OCI-LY3 (cell line): ENCODE data around the gene PTCD1.

ENCODE experiments used
- CTCF ChIP-seq: fragments of 200-600, 300-600 bp; sonication (generic); IDR thresholded peaks from 2 replicates; pipeline ENCODE4 v1.5.1; 2014; ENCODE audit warnings: antibody characterized with exemption, low read length, low read depth
- EZH2phosphoT487 ChIP-seq: fragments of 200-600 bp; shearing (Covaris generic); IDR thresholded peaks from 2 replicates; pipeline ENCODE4 v1.6.1; 2018; ENCODE audit warnings: antibody characterized with exemption, mixed run types, low read depth

GRCh38 chr7:99389772-99390171 is 48.8 kb downstream of the PTCD1 start:
- TF ChIP-seq CTCF (no peak), EZH2phosphoT487 (no peak)
